Aorta (tissue), 5 donors: Measurements from ENCODE around the gene ARHGEF1. TPM values are rescaled to one million over a fixed set of nuclear protein-coding genes. Genes with fewer than 3 reads are reported as not detected.

Experiments used
- ATAC-seq: fragments of 200-7000 bp; cut with Tn5 transposase; one replicate; pipeline ENCODE4 v1.9.1; 2022; ENCODE audit warnings: moderate library complexity; ENCODE audit not compliant: low FRiP score
- DNase-seq, 2 donors: peaks; one replicate each; pipeline ENCODE4 v3.0.0-alpha.2; 2020
- H3K27ac ChIP-seq, 2 donors: one replicate each; pipeline ENCODE4 v1.5.1; 2013; ENCODE audit warnings: low read length in 2 of 2, mild to moderate bottlenecking in 2 of 2, moderate library complexity in 2 of 2, control low read depth in 1 of 2, inconsistent platforms in 1 of 2, low read depth in 1 of 2
- H3K27me3 ChIP-seq, 2 donors: one replicate each; pipeline ENCODE4 v1.6.1; 2013; ENCODE audit warnings: control low read depth in 1 of 2, low read length in 1 of 2, mild to moderate bottlenecking in 1 of 2, moderate library complexity in 1 of 2; ENCODE audit not compliant: insufficient read depth in 2 of 2, control insufficient read depth in 1 of 2
- H3K36me3 ChIP-seq, 2 donors: one replicate each; pipeline ENCODE4 v1.6.1; 2013; ENCODE audit warnings: control low read depth in 1 of 2, low read length in 1 of 2, mild to moderate bottlenecking in 1 of 2; ENCODE audit not compliant: insufficient read depth in 2 of 2, control insufficient read depth in 1 of 2
- H3K4me1 ChIP-seq, 2 donors: one replicate each; pipeline ENCODE4 v1.6.1; 2013; ENCODE audit warnings: low read length in 2 of 2, control low read depth in 1 of 2, mild to moderate bottlenecking in 1 of 2, moderate library complexity in 1 of 2; ENCODE audit not compliant: insufficient read depth in 2 of 2, control insufficient read depth in 1 of 2
- H3K4me3 ChIP-seq, 2 donors: one replicate each; pipeline ENCODE4 v1.5.1; 2013; ENCODE audit warnings: low read length in 2 of 2, control low read depth in 1 of 2, mild to moderate bottlenecking in 1 of 2
- H3K9me3 ChIP-seq: one replicate; pipeline ENCODE4 v1.6.1; 2013; ENCODE audit warnings: mild to moderate bottlenecking, low read length; ENCODE audit not compliant: control insufficient read depth
- WGBS, 2 donors: extraction: QIAGEN DNeasy Blood & Tissue Kit; methylation state at CpG; one replicate each; pipeline ENCODE4 v1.1.7; 2013; 5-methylcytosine and 5-hydroxymethylcytosine counted together
- intact Hi-C, 2 donors: fragments of 100-400 bp; cut with DNase I; formaldehyde crosslinking; loops; one replicate each; pipeline versions ENCODE4 v1.14.2 to v1.15.0; 2022
- polyA plus RNA-seq, 2 donors: library from polyadenylated mRNA; stranded (reverse); fragments of 200-250 nt; gene quantifications; one replicate each; pipeline ENCODE4 v1.2.3, GENCODE V29; 2013
- total RNA-seq, 2 donors: library from RNA; stranded (reverse); fragmentation: NEBNext Ultra II Directional; extraction: Animal tissue kit (Norgen Biotek cat#: 25700); gene quantifications; one replicate each; pipeline ENCODE4 v1.2.1, GENCODE V29; 2021
- donor health status: healthy with polysubstance abuse.
- donor health status: Bipolar disorder and iron deficiency.
- donor health status: DM: no; HTN: no; CAD: no.
- donor health status: DM: no; HTN: no; CAD: no.
- donor health status: DM: yes; HTN: yes; CAD: no.

Gene ARHGEF1
- total and polyA plus RNA-seq, 4 donors: 29.8 to 163 (median 116) TPM

GRCh38 chr19:41859618-41860418 is 23.2 kb upstream of the ARHGEF1 start, which contains the start of gene RPS19:
TSS of gene RPS19 (plus strand) at chr19:41860255. CDS start at chr19:41860775, 520 bp downstream.
- Histone ChIP-seq H3K4me3 (peak within 1 kb of the TSS; percentile 62 to 75), H3K4me1 (peaks cover 0 to 6% of the 10 kb centered on the region in 2 donors), H3K9me3 (no peaks in the 10 kb centered on the region), H3K27ac (peak within 1 kb of the TSS in 1 of 2 donors; percentile 79), H3K27me3 (no peaks in the 10 kb centered on the region), H3K36me3 (peaks cover 0 to 8% of the 10 kb centered on the region in 2 donors)
- 0% methylated on average over 54 to 76 of the region's 76 CpGs for WGBS, 2 donors
- DNase-seq (peak; percentile 98 to 100), ATAC-seq (peak; percentile 99)
- intact Hi-C loops: loop anchor here (1.0 to 2.0 kb wide), 3 partner anchors 22 to 99 kb away; partner anchors contain the start of gene RABAC1 (in 1 of the 2)

DNA sequence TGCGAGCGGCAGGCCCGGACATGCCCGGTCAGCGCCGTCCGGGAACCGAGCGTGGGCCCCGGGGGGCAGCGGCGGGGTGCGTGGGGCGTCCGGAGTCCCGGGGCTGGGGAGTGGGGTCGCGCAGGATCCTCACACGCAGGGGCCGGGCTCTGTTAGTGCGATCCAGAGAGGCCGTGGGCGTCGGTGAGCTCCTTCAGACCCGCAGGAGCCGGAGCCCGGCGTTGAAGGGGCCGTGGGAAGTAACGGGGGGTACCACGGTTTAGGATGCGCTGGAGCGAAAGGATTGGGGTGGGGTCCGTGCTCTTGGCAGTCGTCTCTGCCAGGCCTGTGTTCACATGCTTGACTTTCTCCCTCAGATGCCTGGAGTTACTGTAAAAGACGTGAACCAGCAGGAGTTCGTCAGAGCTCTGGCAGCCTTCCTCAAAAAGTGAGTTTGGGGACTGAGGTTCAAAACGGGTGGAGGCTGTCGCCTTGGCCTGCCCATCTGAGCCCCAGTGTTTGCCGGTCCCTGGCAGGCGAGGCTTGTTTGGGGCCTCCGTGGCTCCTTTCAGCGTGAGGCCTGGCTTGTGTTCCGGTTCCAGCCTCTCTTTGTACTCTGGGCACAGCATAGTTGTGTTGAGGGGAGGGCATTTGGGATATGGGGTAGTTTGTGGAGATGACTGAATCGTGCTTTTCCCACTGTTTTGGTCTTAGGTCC is 22.4 kb upstream of the ARHGEF1 start:
- intact Hi-C loops: loop anchor here in 1 of 2 donors (1.0 kb wide), 1 partner anchor 22 kb away; no protein-coding TSS in a partner anchor
- H3K9me3 ChIP-seq: no peaks in the 10 kb centered on the region
- peaks cover 0 to 8% of the 10 kb centered on the region in 2 donors for H3K36me3 ChIP-seq
- no peaks in the 10 kb centered on the region for H3K27me3 ChIP-seq
- DNase-seq: no peak
- peak overlapping the region in 1 of 2 donors; percentile 12 for H3K27ac ChIP-seq
- ATAC-seq: no peak
- H3K4me1 ChIP-seq: peaks cover 0 to 6% of the 10 kb centered on the region in 2 donors
- H3K4me3 ChIP-seq: peak overlapping the region; percentile 62 to 75
- WGBS, 2 donors: 0 to 1% methylated on average over 45 of the region's 45 CpGs

- Histone ChIP-seq H3K4me1 (peaks cover 0 to 6% of the 10 kb centered on the region in 2 donors), H3K4me3 (peak overlapping the region; percentile 62 to 75), H3K36me3 (peaks cover 0 to 8% of the 10 kb centered on the region in 2 donors), H3K27ac (peak overlapping the region in 1 of 2 donors; percentile 12), H3K27me3 (no peaks in the 10 kb centered on the region), H3K9me3 (no peaks in the 10 kb centered on the region)
- ATAC-seq: no peak
- intact Hi-C loops: no loop called here
- DNase-seq: no peak
- 42 to 44% methylated on average over 9 of the region's 9 CpGs for WGBS, 2 donors
Observed at GRCh38 chr19:41861116-41861768, 21.7 kb upstream of the ARHGEF1 start.

- no peak overlapping the region for H3K27ac ChIP-seq
- no peaks in the 10 kb centered on the region for H3K27me3 ChIP-seq
- no peak overlapping the region for H3K4me3 ChIP-seq
- WGBS, 2 donors: 73 to 88% methylated on average over 9 of the region's 9 CpGs
- intact Hi-C loops: no loop called here
- no peak for DNase-seq
- H3K36me3 ChIP-seq: peaks cover 0 to 8% of the 10 kb centered on the region in 2 donors
- no peaks in the 10 kb centered on the region for H3K9me3 ChIP-seq
- peaks cover 0 to 6% of the 10 kb centered on the region in 2 donors for H3K4me1 ChIP-seq
- no peak for ATAC-seq
Observed at GRCh38 chr19:41861846-41862245, 21.1 kb upstream of the ARHGEF1 start.

GRCh38 chr19:41862445-41862986 is 20.5 kb upstream of the ARHGEF1 start:
- no peaks in the 10 kb centered on the region for H3K9me3 ChIP-seq
- WGBS, 2 donors: 68 to 80% methylated on average over 2 of the region's 2 CpGs
- no peak overlapping the region for H3K4me3 ChIP-seq
- H3K27me3 ChIP-seq: no peaks in the 10 kb centered on the region
- H3K36me3 ChIP-seq: peaks cover 0 to 8% of the 10 kb centered on the region in 2 donors
- no peak for ATAC-seq
- peaks cover 0 to 6% of the 10 kb centered on the region in 2 donors for H3K4me1 ChIP-seq
- DNase-seq: no peak
- intact Hi-C loops: no loop called here
- H3K27ac ChIP-seq: no peak overlapping the region

GRCh38 chr19:41863209-41863931 is 19.6 kb upstream of the ARHGEF1 start:
- intact Hi-C loops: no loop called here
- WGBS, 2 donors: 82 to 87% methylated on average over 11 of the region's 11 CpGs
- Histone ChIP-seq H3K27me3 (no peaks in the 10 kb centered on the region), H3K36me3 (peaks cover 0 to 8% of the 10 kb centered on the region in 2 donors), H3K9me3 (no peaks in the 10 kb centered on the region), H3K4me3 (no peak overlapping the region), H3K27ac (no peak overlapping the region), H3K4me1 (peaks cover 0 to 6% of the 10 kb centered on the region in 2 donors)
- ATAC-seq: no peak
- DNase-seq: peak in 1 of 2 donors; percentile 68

DNA sequence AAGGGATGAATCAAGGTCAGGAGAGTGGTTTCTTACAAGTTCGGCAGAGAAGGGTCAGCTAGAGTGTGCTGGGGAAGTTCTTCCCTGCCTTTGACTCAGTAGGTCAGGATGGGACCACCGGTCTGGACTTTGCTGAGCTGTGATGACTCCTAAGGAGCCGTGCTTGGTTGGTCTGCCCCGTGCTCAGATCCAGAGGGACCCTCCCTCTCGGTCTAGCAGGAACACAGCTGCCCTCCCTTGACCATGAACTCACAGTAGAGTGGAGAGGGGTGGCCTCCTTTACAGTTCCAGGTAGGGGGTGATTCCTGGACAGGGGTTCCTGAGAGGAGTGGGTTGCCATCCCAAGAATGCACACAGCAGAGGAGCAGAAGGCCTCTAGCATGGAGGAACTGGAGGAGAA is 18.6 kb upstream of the ARHGEF1 start:
- H3K4me3 ChIP-seq: no peak overlapping the region
- intact Hi-C loops: no loop called here
- H3K4me1 ChIP-seq: peaks cover 0 to 6% of the 10 kb centered on the region in 2 donors
- WGBS, 2 donors: 92 to 93% methylated on average over 5 of the region's 5 CpGs
- H3K27me3 ChIP-seq: no peaks in the 10 kb centered on the region
- no peaks in the 10 kb centered on the region for H3K9me3 ChIP-seq
- no peak for DNase-seq
- ATAC-seq: no peak
- H3K27ac ChIP-seq: no peak overlapping the region
- peaks cover 0 to 8% of the 10 kb centered on the region in 2 donors for H3K36me3 ChIP-seq

- no peak for DNase-seq
- intact Hi-C loops: no loop called here
- H3K4me1 ChIP-seq: peaks cover 0 to 2% of the 10 kb centered on the region in 2 donors
- 84 to 90% methylated on average over 3 of the region's 3 CpGs for WGBS, 2 donors
- no peaks in the 10 kb centered on the region for H3K9me3 ChIP-seq
- no peak for ATAC-seq
- peaks cover 0 to 12% of the 10 kb centered on the region in 2 donors for H3K36me3 ChIP-seq
- H3K27ac ChIP-seq: no peak overlapping the region
- no peaks in the 10 kb centered on the region for H3K27me3 ChIP-seq
- H3K4me3 ChIP-seq: no peak overlapping the region
Observed at GRCh38 chr19:41866284-41866683, 16.7 kb upstream of the ARHGEF1 start.
